ENCODE data around the gene OR6V1. TPM values are rescaled to one million over a fixed set of nuclear protein-coding genes. Genes with fewer than 3 reads are reported as not detected.

The OR6V1 gene
- polyA plus RNA-seq, 4 donors: not detected

DNA sequence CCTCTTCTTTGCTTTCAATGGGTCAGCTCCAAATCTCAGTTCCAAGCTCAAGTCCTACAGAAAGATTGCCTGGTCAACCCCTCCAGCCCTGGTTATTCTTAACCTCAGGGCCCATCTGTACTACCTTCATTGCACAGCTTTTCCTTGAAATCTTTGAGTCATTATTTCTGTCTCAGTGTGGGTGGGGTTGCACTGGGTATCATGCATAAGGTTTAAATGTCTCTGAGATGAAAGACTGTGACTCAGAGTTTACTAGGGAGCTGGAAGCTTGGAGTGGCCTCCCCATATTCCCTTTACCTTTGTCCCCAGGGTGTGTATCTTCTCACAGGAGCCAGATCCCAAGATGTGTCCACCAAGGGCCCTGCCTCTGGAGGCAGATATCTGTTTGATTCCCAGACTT is 3.3 kb upstream of the OR6V1 start:
- Histone ChIP-seq H3K36me3 (ENCODE audit: control insufficient read depth in 3 of 3, insufficient read depth in 2 of 3, low read depth in 1 of 3, low read length in 3 of 3) (no peaks in the 10 kb centered on the region), H3K27me3 (ENCODE audit: control insufficient read depth in 3 of 3, insufficient read depth in 3 of 3, low read length in 3 of 3) (no peaks in the 10 kb centered on the region), H3K9me3 (ENCODE audit: control insufficient read depth in 2 of 2, insufficient read depth in 1 of 2, low read depth in 1 of 2, low read length in 1 of 2) (no peaks in the 10 kb centered on the region), H3K4me1 (ENCODE audit: control insufficient read depth in 3 of 3, insufficient read depth in 2 of 3, low read depth in 1 of 3, low read length in 2 of 3) (peaks cover 2 to 25% (median 6%) of the 10 kb centered on the region in 3 donors), H3K4me3 (ENCODE audit: low read depth in 1 of 3, low read length in 3 of 3) (no peak overlapping the region), H3K27ac (ENCODE audit: low read depth in 1 of 3, low read length in 2 of 3) (peak overlapping the region; percentile 5 to 67 (median 24))
- DNase-seq (peak; percentile 67 to 86), FAIRE-seq (no peak)

- WGBS, 3 donors: 31 to 61% (median 60%) methylated on average over 4 of the region's 4 CpGs
- H3K4me1 ChIP-seq (ENCODE audit: control insufficient read depth in 3 of 3, insufficient read depth in 2 of 3, low read depth in 1 of 3, low read length in 2 of 3): peaks cover 2 to 21% (median 6%) of the 10 kb centered on the region in 3 donors
- peak overlapping the region in 2 of 3 donors; percentile 24 to 67 for H3K27ac ChIP-seq (ENCODE audit: low read depth in 1 of 3, low read length in 2 of 3)
- no peaks in the 10 kb centered on the region for H3K27me3 ChIP-seq (ENCODE audit: control insufficient read depth in 3 of 3, insufficient read depth in 3 of 3, low read length in 3 of 3)
- peak in 1 of 2 donors; percentile 17 for DNase-seq
- no peak overlapping the region for H3K4me3 ChIP-seq (ENCODE audit: low read depth in 1 of 3, low read length in 3 of 3)
- no peak for FAIRE-seq
- H3K9me3 ChIP-seq (ENCODE audit: control insufficient read depth in 2 of 2, insufficient read depth in 1 of 2, low read depth in 1 of 2, low read length in 1 of 2): no peaks in the 10 kb centered on the region
- no peaks in the 10 kb centered on the region for H3K36me3 ChIP-seq (ENCODE audit: control insufficient read depth in 3 of 3, insufficient read depth in 2 of 3, low read depth in 1 of 3, low read length in 3 of 3)
These were observed 2.8 kb upstream of the OR6V1 start for GRCh38 chr7:143049362-143049761.

GRCh38 chr7:143050931-143051330 is 1.2 kb upstream of the OR6V1 start:
- no peaks in the 10 kb centered on the region for H3K9me3 ChIP-seq (ENCODE audit: control insufficient read depth in 2 of 2, insufficient read depth in 1 of 2, low read depth in 1 of 2, low read length in 1 of 2)
- FAIRE-seq: no peak
- no peak overlapping the region for H3K4me3 ChIP-seq (ENCODE audit: low read depth in 1 of 3, low read length in 3 of 3)
- no peaks in the 10 kb centered on the region for H3K27me3 ChIP-seq (ENCODE audit: control insufficient read depth in 3 of 3, insufficient read depth in 3 of 3, low read length in 3 of 3)
- DNase-seq: no peak
- 58 to 77% (median 67%) methylated on average over 9 of the region's 9 CpGs for WGBS, 3 donors
- H3K27ac ChIP-seq (ENCODE audit: low read depth in 1 of 3, low read length in 2 of 3): no peak overlapping the region
- H3K36me3 ChIP-seq (ENCODE audit: control insufficient read depth in 3 of 3, insufficient read depth in 2 of 3, low read depth in 1 of 3, low read length in 3 of 3): no peaks in the 10 kb centered on the region
- H3K4me1 ChIP-seq (ENCODE audit: control insufficient read depth in 3 of 3, insufficient read depth in 2 of 3, low read depth in 1 of 3, low read length in 2 of 3): peaks cover 2 to 21% (median 6%) of the 10 kb centered on the region in 3 donors

GRCh38 chr7:143054621-143055020 is 2.5 kb downstream of the OR6V1 start:
- no peaks in the 10 kb centered on the region for H3K27me3 ChIP-seq (ENCODE audit: control insufficient read depth in 3 of 3, insufficient read depth in 3 of 3, low read length in 3 of 3)
- H3K27ac ChIP-seq (ENCODE audit: low read depth in 1 of 3, low read length in 2 of 3): no peak overlapping the region
- no peaks in the 10 kb centered on the region for H3K36me3 ChIP-seq (ENCODE audit: control insufficient read depth in 3 of 3, insufficient read depth in 2 of 3, low read depth in 1 of 3, low read length in 3 of 3)
- 54 to 65% (median 57%) methylated on average over 3 of the region's 3 CpGs for WGBS, 3 donors
- H3K4me3 ChIP-seq (ENCODE audit: low read depth in 1 of 3, low read length in 3 of 3): no peak overlapping the region
- peaks cover 0 to 2% (median 0%) of the 10 kb centered on the region in 3 donors for H3K4me1 ChIP-seq (ENCODE audit: control insufficient read depth in 3 of 3, insufficient read depth in 2 of 3, low read depth in 1 of 3, low read length in 2 of 3)
- no peaks in the 10 kb centered on the region for H3K9me3 ChIP-seq (ENCODE audit: control insufficient read depth in 2 of 2, insufficient read depth in 1 of 2, low read depth in 1 of 2, low read length in 1 of 2)
- FAIRE-seq (no peak), DNase-seq (no peak)

- no peaks in the 10 kb centered on the region for H3K9me3 ChIP-seq (ENCODE audit: control insufficient read depth in 2 of 2, insufficient read depth in 1 of 2, low read depth in 1 of 2, low read length in 1 of 2)
- no peaks in the 10 kb centered on the region for H3K36me3 ChIP-seq (ENCODE audit: control insufficient read depth in 3 of 3, insufficient read depth in 2 of 3, low read depth in 1 of 3, low read length in 3 of 3)
- no peak overlapping the region for H3K27ac ChIP-seq (ENCODE audit: low read depth in 1 of 3, low read length in 2 of 3)
- H3K4me3 ChIP-seq (ENCODE audit: low read depth in 1 of 3, low read length in 3 of 3): no peak overlapping the region
- no peak for FAIRE-seq
- H3K27me3 ChIP-seq (ENCODE audit: control insufficient read depth in 3 of 3, insufficient read depth in 3 of 3, low read length in 3 of 3): no peaks in the 10 kb centered on the region
- H3K4me1 ChIP-seq (ENCODE audit: control insufficient read depth in 3 of 3, insufficient read depth in 2 of 3, low read depth in 1 of 3, low read length in 2 of 3): no peaks in the 10 kb centered on the region
- no peak for DNase-seq
These were observed 3.6 kb downstream of the OR6V1 start for GRCh38 chr7:143055754-143056153.

GRCh38 chr7:143063741-143064140 is 11.6 kb downstream of the OR6V1 start:
- no peak overlapping the region for H3K4me3 ChIP-seq (ENCODE audit: low read depth in 1 of 3, low read length in 3 of 3)
- no peaks in the 10 kb centered on the region for H3K27me3 ChIP-seq (ENCODE audit: control insufficient read depth in 3 of 3, insufficient read depth in 3 of 3, low read length in 3 of 3)
- H3K4me1 ChIP-seq (ENCODE audit: control insufficient read depth in 3 of 3, insufficient read depth in 2 of 3, low read depth in 1 of 3, low read length in 2 of 3): no peaks in the 10 kb centered on the region
- no peaks in the 10 kb centered on the region for H3K36me3 ChIP-seq (ENCODE audit: control insufficient read depth in 3 of 3, insufficient read depth in 2 of 3, low read depth in 1 of 3, low read length in 3 of 3)
- H3K9me3 ChIP-seq (ENCODE audit: control insufficient read depth in 2 of 2, insufficient read depth in 1 of 2, low read depth in 1 of 2, low read length in 1 of 2): no peaks in the 10 kb centered on the region
- no peak for DNase-seq
- WGBS, 3 donors: 80 to 83% (median 81%) methylated on average over 3 of the region's 3 CpGs
- no peak overlapping the region for H3K27ac ChIP-seq (ENCODE audit: low read depth in 1 of 3, low read length in 2 of 3)
- FAIRE-seq: no peak

DNA sequence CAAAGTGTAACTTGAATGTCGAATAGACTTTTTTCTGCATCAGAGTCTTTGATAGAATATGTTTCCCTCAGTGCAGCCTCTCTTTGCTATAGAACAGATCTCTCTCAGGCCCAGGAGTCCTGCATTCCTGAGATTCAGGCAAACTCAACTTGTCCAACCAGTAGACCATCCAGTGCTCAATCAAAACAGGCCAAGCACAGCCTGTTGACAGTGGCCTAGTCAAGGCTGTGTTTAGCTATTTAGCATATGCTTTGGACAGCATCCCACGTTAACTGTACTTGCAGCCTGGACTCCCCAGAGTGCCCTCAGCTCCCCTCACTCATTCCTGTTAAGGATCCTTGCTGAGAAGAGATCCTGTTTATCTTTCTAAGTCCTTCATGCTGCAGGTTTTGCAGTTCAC is 16.3 kb downstream of the OR6V1 start:
- 69 to 85% (median 75%) methylated on average over 2 of the region's 2 CpGs for WGBS, 3 donors
- Histone ChIP-seq H3K36me3 (ENCODE audit: control insufficient read depth in 3 of 3, insufficient read depth in 2 of 3, low read depth in 1 of 3, low read length in 3 of 3) (no peaks in the 10 kb centered on the region), H3K4me3 (ENCODE audit: low read depth in 1 of 3, low read length in 3 of 3) (no peak overlapping the region), H3K27me3 (ENCODE audit: control insufficient read depth in 3 of 3, insufficient read depth in 3 of 3, low read length in 3 of 3) (no peaks in the 10 kb centered on the region), H3K9me3 (ENCODE audit: control insufficient read depth in 2 of 2, insufficient read depth in 1 of 2, low read depth in 1 of 2, low read length in 1 of 2) (no peaks in the 10 kb centered on the region), H3K27ac (ENCODE audit: low read depth in 1 of 3, low read length in 2 of 3) (no peak overlapping the region), H3K4me1 (ENCODE audit: control insufficient read depth in 3 of 3, insufficient read depth in 2 of 3, low read depth in 1 of 3, low read length in 2 of 3) (no peaks in the 10 kb centered on the region)
- no peak for DNase-seq
- FAIRE-seq: no peak

- no peak for FAIRE-seq
- no peak overlapping the region for H3K4me3 ChIP-seq (ENCODE audit: low read depth in 1 of 3, low read length in 3 of 3)
These were observed 17.9 kb downstream of the OR6V1 start for GRCh38 chr7:143069912-143070500.

GRCh38 chr7:143073556-143073955 is 21.4 kb downstream of the OR6V1 start:
- no peak overlapping the region for H3K4me3 ChIP-seq (ENCODE audit: low read depth in 1 of 3, low read length in 3 of 3)
- H3K36me3 ChIP-seq (ENCODE audit: control insufficient read depth in 3 of 3, insufficient read depth in 2 of 3, low read depth in 1 of 3, low read length in 3 of 3): no peaks in the 10 kb centered on the region
- FAIRE-seq (no peak), DNase-seq (no peak)
- no peaks in the 10 kb centered on the region for H3K27me3 ChIP-seq (ENCODE audit: control insufficient read depth in 3 of 3, insufficient read depth in 3 of 3, low read length in 3 of 3)
- H3K27ac ChIP-seq (ENCODE audit: low read depth in 1 of 3, low read length in 2 of 3): no peak overlapping the region
- H3K9me3 ChIP-seq (ENCODE audit: control insufficient read depth in 2 of 2, insufficient read depth in 1 of 2, low read depth in 1 of 2, low read length in 1 of 2): peaks cover 0 to 3% of the 10 kb centered on the region in 2 donors
- no peaks in the 10 kb centered on the region for H3K4me1 ChIP-seq (ENCODE audit: control insufficient read depth in 3 of 3, insufficient read depth in 2 of 3, low read depth in 1 of 3, low read length in 2 of 3)
- 63 to 74% (median 69%) methylated on average over 3 of the region's 3 CpGs for WGBS, 3 donors

More at GRCh38 chr7:143069912-143070500, 17.9 kb downstream of the OR6V1 start:
- no peaks in the 10 kb centered on the region for H3K4me1 ChIP-seq (ENCODE audit: control insufficient read depth in 3 of 3, insufficient read depth in 2 of 3, low read depth in 1 of 3, low read length in 2 of 3)
- H3K36me3 ChIP-seq (ENCODE audit: control insufficient read depth in 3 of 3, insufficient read depth in 2 of 3, low read depth in 1 of 3, low read length in 3 of 3): no peaks in the 10 kb centered on the region
- no peaks in the 10 kb centered on the region for H3K9me3 ChIP-seq (ENCODE audit: control insufficient read depth in 2 of 2, insufficient read depth in 1 of 2, low read depth in 1 of 2, low read length in 1 of 2)
- H3K27ac ChIP-seq (ENCODE audit: low read depth in 1 of 3, low read length in 2 of 3): no peak overlapping the region
- 65 to 77% (median 75%) methylated on average over 6 of the region's 6 CpGs for WGBS, 3 donors
- no peak for DNase-seq
- no peaks in the 10 kb centered on the region for H3K27me3 ChIP-seq (ENCODE audit: control insufficient read depth in 3 of 3, insufficient read depth in 3 of 3, low read length in 3 of 3)
